PC-3 (cell line): ENCODE measurements around the gene UAP1L1. TPM values are rescaled to one million over a fixed set of nuclear protein-coding genes. Genes with fewer than 3 reads are reported as not detected.

Experiments
- ATAC-seq: fragments of 200-7000 bp; cut with Tn5 transposase; 2 replicates; pipeline ENCODE4 v1.9.1; 2020; ENCODE audit warnings: mild to moderate bottlenecking, moderate library complexity
- BruUV-seq: library from RNA; stranded (reverse); fragments of 400-500 nt; replicated peaks from 2 replicates; lab custom pipeline; 2021; lab: Mats Ljungman, UMichigan
- CTCF ChIA-PET: fragments of 300-600 bp; sonication (Branson Sonifier 250); formaldehyde crosslinking; loops from one replicate; lab custom pipeline; 2022; ENCODE audit warnings: antibody characterized with exemption; lab: Charles Lee
- POLR2A ChIA-PET: fragments of 300-600 bp; sonication (Branson Sonifier 250); formaldehyde crosslinking; loops from one replicate; lab custom pipeline; 2022; ENCODE audit warnings: antibody characterized with exemption; ENCODE audit not compliant: unreplicated experiment; lab: Charles Lee
- DNase-seq: peaks from one replicate; pipeline ENCODE4 v3.0.0-alpha.2; 2015
- H2AFZ ChIP-seq: fragments of 300-600 bp; sonication (generic); 2 replicates; pipeline ENCODE4 v1.6.0; 2016; ENCODE audit warnings: antibody characterized with exemption, low read length
- H3F3A ChIP-seq: fragments of 300-600 bp; sonication (generic); one replicate; pipeline ENCODE4 v1.6.0; 2017; ENCODE audit warnings: antibody characterized with exemption, low read length, control low read depth, mild to moderate bottlenecking; ENCODE audit not compliant: unreplicated experiment
- H3K27ac ChIP-seq: fragments of 300-600 bp; sonication (generic); 2 replicates; pipeline ENCODE4 v1.5.1; 2016; ENCODE audit warnings: mild to moderate bottlenecking, low read length
- H3K27me3 ChIP-seq: fragments of 300-600 bp; sonication (generic); 2 replicates; pipeline ENCODE4 v1.6.1; 2016; ENCODE audit warnings: low read length, mixed read lengths
- H3K36me3 ChIP-seq: fragments of 300-600 bp; sonication (generic); 2 replicates; pipeline ENCODE4 v1.6.1; 2016; ENCODE audit warnings: low read depth, mixed run types, low read length, mixed read lengths
- H3K4me1 ChIP-seq: fragments of 300-600 bp; sonication (generic); 2 replicates; pipeline ENCODE4 v1.5.1; 2016; ENCODE audit warnings: low read length; ENCODE audit not compliant: insufficient read depth
- H3K4me2 ChIP-seq: fragments of 300-600 bp; sonication (generic); 2 replicates; pipeline ENCODE4 v1.6.0; 2016; ENCODE audit warnings: low read length
- H3K4me3 ChIP-seq: fragments of 300-600 bp; sonication (generic); 2 replicates; pipeline ENCODE4 v1.5.1; 2016; ENCODE audit warnings: mild to moderate bottlenecking, low read length, mixed read lengths
- H3K79me2 ChIP-seq: fragments of 300-600 bp; sonication (generic); 2 replicates; pipeline ENCODE4 v1.6.1; 2017; ENCODE audit warnings: low read length, mixed read lengths
- H3K9ac ChIP-seq: fragments of 300-600 bp; sonication (generic); 2 replicates; pipeline ENCODE4 v1.6.0; 2016; ENCODE audit warnings: mild to moderate bottlenecking, low read length
- H3K9me2 ChIP-seq: fragments of 300-600 bp; sonication (generic); replicated peaks from 2 replicates; pipeline ENCODE4 v1.6.1; 2016; ENCODE audit warnings: mixed run types, low read length, mixed read lengths
- H3K9me3 ChIP-seq: fragments of 300-600 bp; sonication (generic); 2 replicates; pipeline ENCODE4 v1.6.1; 2016; ENCODE audit warnings: low read length, mixed read lengths
- H4K20me1 ChIP-seq: fragments of 300-600 bp; sonication (generic); 2 replicates; pipeline ENCODE4 v1.6.1; 2016; ENCODE audit warnings: low read length, mixed read lengths
- EZH2 ChIP-seq: fragments of 300-600 bp; sonication (generic); IDR thresholded peaks from one replicate; pipeline ENCODE4 v1.6.1; 2017; ENCODE audit warnings: antibody characterized with exemption, mild to moderate bottlenecking, low read length; ENCODE audit not compliant: unreplicated experiment
- EZH2phosphoT487 ChIP-seq: fragments of 300-600 bp; sonication (generic); IDR thresholded peaks from 2 replicates; pipeline ENCODE4 v1.6.1; 2018; ENCODE audit warnings: mild to moderate bottlenecking, antibody characterized with exemption, low read length, borderline replicate concordance
- intact Hi-C: fragments of 100-400 bp; cut with micrococcal nuclease; formaldehyde crosslinking; loops from 2 replicates; pipeline ENCODE4 v1.9.0; 2023
- total RNA-seq: library from RNA; depleted of rRNA; stranded (reverse); fragments of >200 nt; gene quantifications from 2 replicates; pipeline ENCODE4 v1.2.3, GENCODE V29; 2014
- TF ChIP-seq, protein P1 (sequence below): fragments of 300-600 bp; sonication (generic); conservative IDR thresholded peaks from 2 replicates; pipeline ENCODE4 v1.5.1; 2017; ENCODE audit warnings: antibody characterized with exemption, low read depth, mild to moderate bottlenecking, low read length

The UAP1L1 gene
- total RNA-seq, 1 experiment from 2014 or later, result 5.0 TPM

DNA sequence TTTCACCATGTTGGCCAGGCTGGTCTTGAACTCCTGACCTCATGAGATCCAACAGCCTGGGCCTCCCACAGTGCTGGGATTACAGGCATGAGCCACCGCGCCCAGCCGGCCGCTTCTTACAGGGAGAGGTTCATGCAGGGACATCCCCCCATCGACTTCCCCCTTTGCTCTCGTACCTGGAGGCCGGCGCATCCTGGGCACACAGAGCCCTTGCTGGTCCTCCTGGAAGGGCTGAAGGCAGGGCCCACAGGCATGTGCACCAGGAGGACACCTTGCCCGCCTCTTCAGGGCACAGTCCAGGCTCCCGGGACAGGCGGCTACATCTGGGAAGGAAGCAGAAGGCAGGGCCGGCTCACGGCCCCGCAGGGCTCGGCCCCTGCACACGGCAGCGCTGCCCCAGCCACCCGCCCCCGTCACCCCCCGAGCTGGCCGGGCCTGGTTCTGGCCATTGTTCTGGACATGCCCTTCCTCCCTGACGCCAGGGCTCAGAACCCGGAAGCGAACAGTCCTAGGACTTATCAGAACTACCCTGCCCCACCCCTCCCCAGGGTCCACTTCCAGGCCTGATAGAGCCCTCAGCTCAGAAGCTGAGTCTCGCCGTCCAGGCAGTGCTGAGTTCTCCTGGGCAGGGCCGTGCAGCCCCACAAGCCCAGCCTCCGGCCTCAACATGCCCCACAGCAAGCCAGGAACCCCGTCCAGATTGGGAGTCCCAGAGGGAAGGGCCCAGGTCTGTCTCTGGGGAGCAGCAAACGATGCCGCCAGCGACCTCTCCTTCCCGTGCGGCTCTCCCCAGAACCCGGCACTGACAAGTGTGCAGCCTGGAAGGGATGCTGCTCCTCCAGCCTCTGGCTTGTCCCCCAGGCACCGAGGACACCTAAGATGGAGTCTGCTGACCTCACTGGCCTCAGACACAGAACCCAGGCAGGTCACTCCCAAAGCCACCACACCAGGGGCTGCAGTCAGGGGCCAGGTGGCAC lies 34.3 kb upstream of the UAP1L1 start:
- Histone ChIP-seq H3K9ac (no peak overlapping the region), H3F3A (no peaks in the 10 kb centered on the region), H3K36me3 (no peaks in the 10 kb centered on the region), H3K4me1 (peaks cover 9% of the 10 kb centered on the region; the same call in 1 of the 2 replicates), H3K4me2 (no peak overlapping the region), H4K20me1 (peaks cover 7% of the 10 kb centered on the region; the same call in 1 of the 2 replicates), H2AFZ (no peak overlapping the region), H3K9me2 (no peaks in the 10 kb centered on the region), H3K27ac (no peak overlapping the region), H3K79me2 (peaks cover 24% of the 10 kb centered on the region), H3K9me3 (no peaks in the 10 kb centered on the region), H3K27me3 (no peaks in the 10 kb centered on the region), H3K4me3 (no peak overlapping the region)
- POLR2A ChIA-PET, result no interaction called here
- CTCF ChIA-PET, result no interaction called here
- no peak for DNase-seq
- TF ChIP-seq, protein P1, sequence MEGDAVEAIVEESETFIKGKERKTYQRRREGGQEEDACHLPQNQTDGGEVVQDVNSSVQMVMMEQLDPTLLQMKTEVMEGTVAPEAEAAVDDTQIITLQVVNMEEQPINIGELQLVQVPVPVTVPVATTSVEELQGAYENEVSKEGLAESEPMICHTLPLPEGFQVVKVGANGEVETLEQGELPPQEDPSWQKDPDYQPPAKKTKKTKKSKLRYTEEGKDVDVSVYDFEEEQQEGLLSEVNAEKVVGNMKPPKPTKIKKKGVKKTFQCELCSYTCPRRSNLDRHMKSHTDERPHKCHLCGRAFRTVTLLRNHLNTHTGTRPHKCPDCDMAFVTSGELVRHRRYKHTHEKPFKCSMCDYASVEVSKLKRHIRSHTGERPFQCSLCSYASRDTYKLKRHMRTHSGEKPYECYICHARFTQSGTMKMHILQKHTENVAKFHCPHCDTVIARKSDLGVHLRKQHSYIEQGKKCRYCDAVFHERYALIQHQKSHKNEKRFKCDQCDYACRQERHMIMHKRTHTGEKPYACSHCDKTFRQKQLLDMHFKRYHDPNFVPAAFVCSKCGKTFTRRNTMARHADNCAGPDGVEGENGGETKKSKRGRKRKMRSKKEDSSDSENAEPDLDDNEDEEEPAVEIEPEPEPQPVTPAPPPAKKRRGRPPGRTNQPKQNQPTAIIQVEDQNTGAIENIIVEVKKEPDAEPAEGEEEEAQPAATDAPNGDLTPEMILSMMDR, result no peak
- TF ChIP-seq EZH2, result no peak
- TF ChIP-seq EZH2phosphoT487, result no peak
- intact Hi-C loops, result no loop called here
- ATAC-seq, result no peak
- BruUV-seq, result no TSS peak

DNA sequence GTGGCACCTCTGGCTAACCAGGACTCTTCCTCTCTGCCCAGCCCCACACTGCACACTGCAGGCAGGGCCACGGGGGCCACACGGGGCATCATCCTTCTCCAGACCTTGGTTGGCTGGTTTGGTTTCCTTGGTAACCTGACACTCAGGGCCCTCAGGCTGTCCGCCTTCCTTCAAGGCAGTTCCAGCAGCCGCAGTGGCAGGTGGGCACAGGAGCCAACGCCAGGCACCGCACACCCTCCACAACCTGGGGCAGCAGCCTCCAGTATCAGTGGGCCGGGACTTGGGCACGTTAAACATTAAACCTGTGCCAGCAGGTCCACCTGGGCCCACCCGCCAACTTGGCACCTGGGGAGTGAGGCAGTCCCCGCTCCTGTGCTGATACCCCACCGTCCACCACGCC lies 33.3 kb upstream of the UAP1L1 start:
- ATAC-seq (no peak), DNase-seq (no peak)
- no peaks in the 10 kb centered on the region for H3K36me3 ChIP-seq
- H3K9me3 ChIP-seq, result no peaks in the 10 kb centered on the region
- no peak overlapping the region for H2AFZ ChIP-seq
- ChIA-PET CTCF (interaction anchor here (1.3 kb wide), 1 partner anchor 14 kb away, joined by 4 read pairs; no protein-coding TSS in a partner anchor), POLR2A (no interaction called here)
- TF ChIP-seq, protein P1, result no peak
- TF ChIP-seq EZH2 (no peak), EZH2phosphoT487 (no peak)
- no peaks in the 10 kb centered on the region for H3K27me3 ChIP-seq
- H3K27ac ChIP-seq, result no peak overlapping the region
- peak overlapping the region; percentile 76; the same call in 1 of the 2 replicates for H3K4me3 ChIP-seq
- peaks cover 9% of the 10 kb centered on the region; the same call in 1 of the 2 replicates for H3K4me1 ChIP-seq
- H3K79me2 ChIP-seq, result peaks cover 24% of the 10 kb centered on the region
- peaks cover 7% of the 10 kb centered on the region; the same call in 1 of the 2 replicates for H4K20me1 ChIP-seq
- no peaks in the 10 kb centered on the region for H3K9me2 ChIP-seq
- H3K9ac ChIP-seq, result no peak overlapping the region
- no peaks in the 10 kb centered on the region for H3F3A ChIP-seq
- intact Hi-C loops, result no loop called here
- TSS peak; percentile 29 for BruUV-seq
- peak overlapping the region; percentile 95 for H3K4me2 ChIP-seq
